HCT116 (cell line): Measurements from ENCODE around the gene ITGA2B. TPM values are rescaled to one million over a fixed set of nuclear protein-coding genes. Genes with fewer than 3 reads are reported as not detected.

ENCODE experiments used
- ATAC-seq: fragments of 200-7000 bp; cut with Tn5 transposase; 2 replicates; pipeline ENCODE4 v1.9.1; 2020; ENCODE audit warnings: mild to moderate bottlenecking, moderate library complexity
- BruUV-seq: library from RNA; stranded (reverse); fragments of 400-500 nt; replicated peaks from 2 replicates; lab custom pipeline; 2021; lab: Mats Ljungman, UMichigan
- CTCF ChIA-PET: fragments of 300-600 bp; sonication (Branson Sonifier 250); formaldehyde crosslinking; loops from one replicate; lab custom pipeline; 2021; ENCODE audit warnings: antibody characterized with exemption; lab: Charles Lee
- POLR2A ChIA-PET: fragments of 300-600, 350-600 bp; sonication (Branson Sonifier 250); formaldehyde crosslinking; loops from one replicate; lab custom pipeline; 2021; ENCODE audit warnings: antibody characterized with exemption; lab: Charles Lee
- RAD21 ChIA-PET, 2 experiments: fragments of 300-600 bp; sonication (Branson Sonifier 250); formaldehyde crosslinking; loops; one replicate each; lab custom pipeline; 2023; ENCODE audit warnings: low total read pairs in 2 of 2; ENCODE audit not compliant: uncharacterized antibody in 2 of 2, unreplicated experiment in 2 of 2, low non-redundant PET in 1 of 2; lab: Charles Lee
- DNase-seq: peaks from one replicate; pipeline ENCODE4 v3.0.0-alpha.2; 2010; ENCODE audit warnings: low read depth, low spot score
- H2AFZ ChIP-seq: fragments of 200-600 bp; shearing (Covaris generic), sonication (generic); 2 replicates; pipeline ENCODE4 v1.6.1; 2017; ENCODE audit warnings: low read depth, mixed run types, mixed read lengths, antibody characterized with exemption, low read length; ENCODE audit not compliant: poor library complexity, severe bottlenecking
- H3K27ac ChIP-seq: 2 replicates; pipeline ENCODE4 v1.5.1; 2012; ENCODE audit warnings: low read depth, low read length
- H3K27me3 ChIP-seq: fragments of 200-600 bp; sonication (generic); 2 replicates; pipeline ENCODE4 v1.6.1; 2016; ENCODE audit warnings: mixed run types, low read length, mixed read lengths; ENCODE audit not compliant: insufficient read depth
- H3K36me3 ChIP-seq, 2 experiments: fragments of 200-500 bp in 1 of 2; fragments of 200-600 bp in 1 of 2; sonication (Bioruptor generic) in 1 of 2; sonication (generic) in 1 of 2; 2 replicates each; pipeline versions ENCODE4 v1.5.1 to v1.6.1; 2014 to 2016; ENCODE audit warnings: low read length in 2 of 2, inconsistent platforms in 1 of 2, mixed read lengths in 1 of 2, mixed run types in 1 of 2; ENCODE audit not compliant: insufficient read depth in 2 of 2, control insufficient read depth in 1 of 2
- H3K4me1 ChIP-seq, 2 experiments: fragments of 200-600 bp in 1 of 2; sonication (generic) in 1 of 2; 2 replicates each; pipeline versions ENCODE4 v1.5.1 to v1.6.1; 2012 to 2017; ENCODE audit warnings: low read length in 2 of 2, inconsistent platforms in 1 of 2, mild to moderate bottlenecking in 1 of 2, mixed read lengths in 1 of 2, mixed run types in 1 of 2, moderate library complexity in 1 of 2; ENCODE audit not compliant: insufficient read depth in 2 of 2, control insufficient read depth in 1 of 2
- H3K4me2 ChIP-seq: fragments of 200-600 bp; sonication (generic); 2 replicates; pipeline ENCODE4 v1.6.1; 2017; ENCODE audit warnings: mixed run types, low read length, mixed read lengths
- H3K4me3 ChIP-seq, 2 experiments: fragments of 200-600 bp in 1 of 2; sonication (generic) in 1 of 2; replicated peaks in 1 of 2; 2 replicates each; pipeline ENCODE4 v1.5.1; 2011 to 2016; ENCODE audit warnings: low read length in 2 of 2, control low read depth in 1 of 2, low read depth in 1 of 2, mild to moderate bottlenecking in 1 of 2, mixed read lengths in 1 of 2, mixed run types in 1 of 2
- H3K79me2 ChIP-seq: fragments of 200-600 bp; sonication (generic); 2 replicates; pipeline ENCODE4 v1.6.1; 2017; ENCODE audit warnings: mild to moderate bottlenecking, mixed run types, low read length, moderate library complexity, mixed read lengths; ENCODE audit not compliant: insufficient read depth
- H3K9ac ChIP-seq: fragments of 200-600 bp; sonication (generic); 2 replicates; pipeline ENCODE4 v1.6.1; 2016; ENCODE audit warnings: low read length, mixed read lengths
- H3K9me2 ChIP-seq: fragments of 200-600 bp; sonication (generic), shearing (Covaris generic); 2 replicates; pipeline ENCODE4 v1.6.1; 2017; ENCODE audit warnings: mixed run types, mild to moderate bottlenecking, moderate library complexity; ENCODE audit not compliant: insufficient read depth
- H3K9me3 ChIP-seq, 2 experiments: fragments of 200-500 bp in 1 of 2; fragments of 200-600 bp in 1 of 2; sonication (Bioruptor generic) in 1 of 2; sonication (generic) in 1 of 2; 2 replicates each; pipeline ENCODE4 v1.6.1; 2014 to 2017; ENCODE audit warnings: low read length in 2 of 2, mixed read lengths in 2 of 2, inconsistent platforms in 1 of 2, low read depth in 1 of 2, mild to moderate bottlenecking in 1 of 2, mixed run types in 1 of 2, moderate library complexity in 1 of 2; ENCODE audit not compliant: control insufficient read depth in 1 of 2, insufficient read depth in 1 of 2
- H4K20me1 ChIP-seq: fragments of 200-600 bp; sonication (generic), shearing (Covaris generic); 2 replicates; pipeline ENCODE4 v1.6.1; 2017; ENCODE audit warnings: mixed run types, mild to moderate bottlenecking, moderate library complexity; ENCODE audit not compliant: insufficient read depth
- CBX3 ChIP-seq: IDR thresholded peaks from 2 replicates; pipeline ENCODE4 v1.6.1; 2012; ENCODE audit warnings: low read depth
- EGR1 ChIP-seq: IDR thresholded peaks from 2 replicates; pipeline ENCODE4 v1.6.1; 2012; ENCODE audit warnings: low read depth
- ELF1 ChIP-seq: IDR thresholded peaks from 2 replicates; pipeline ENCODE4 v1.6.1; 2012; ENCODE audit warnings: low read depth, borderline replicate concordance
- EZH2 ChIP-seq: fragments of 200-600 bp; sonication (generic); IDR thresholded peaks from 2 replicates; pipeline ENCODE4 v1.6.1; 2017; ENCODE audit warnings: antibody characterized with exemption, mixed run types
- FOSL1 ChIP-seq: IDR thresholded peaks from 2 replicates; pipeline ENCODE4 v1.6.1; 2012; ENCODE audit warnings: low read depth
- JUND ChIP-seq: IDR thresholded peaks from 2 replicates; pipeline ENCODE4 v1.6.1; 2012
- POLR2A ChIP-seq: IDR thresholded peaks from 2 replicates; pipeline ENCODE4 v1.7.0; 2011; ENCODE audit warnings: borderline replicate concordance; ENCODE audit not compliant: insufficient read depth, insufficient read length; ENCODE audit errors: extremely low read depth
- POLR2AphosphoS5 ChIP-seq: IDR thresholded peaks from 2 replicates; pipeline ENCODE4 v1.6.1; 2011; ENCODE audit warnings: mild to moderate bottlenecking, low read depth, low read length, moderate library complexity
- RAD21 ChIP-seq: IDR thresholded peaks from 2 replicates; pipeline ENCODE4 v1.6.1; 2012; ENCODE audit warnings: low read depth, mild to moderate bottlenecking
- SIN3A ChIP-seq: IDR thresholded peaks from 2 replicates; pipeline ENCODE4 v1.6.1; 2012; ENCODE audit warnings: low read depth
- SP1 ChIP-seq: IDR thresholded peaks from 2 replicates; pipeline ENCODE4 v1.6.1; 2012; ENCODE audit warnings: low read depth
- SRF ChIP-seq: IDR thresholded peaks from 2 replicates; pipeline ENCODE4 v1.6.1; 2012; ENCODE audit warnings: low read depth
- TCF7L2 ChIP-seq: IDR thresholded peaks from 2 replicates; pipeline ENCODE4 v1.7.0; 2011; ENCODE audit warnings: borderline replicate concordance, inconsistent platforms; ENCODE audit not compliant: insufficient read depth, insufficient read length; ENCODE audit errors: extremely low read depth
- YY1 ChIP-seq: IDR thresholded peaks from 2 replicates; pipeline ENCODE4 v1.6.1; 2011; ENCODE audit warnings: low read length, low read depth, moderate library complexity, mild to moderate bottlenecking; ENCODE audit not compliant: insufficient replicate concordance; ENCODE audit errors: extremely low read depth
- ZNF274 ChIP-seq: fragments of 200-500 bp; sonication (Bioruptor generic); IDR thresholded peaks from 2 replicates; pipeline ENCODE4 v1.6.1; 2014; ENCODE audit warnings: mild to moderate bottlenecking, low read depth, low read length, inconsistent platforms
- intact Hi-C: fragments of 100-400 bp; cut with micrococcal nuclease; formaldehyde crosslinking; loops from 2 replicates; pipeline ENCODE4 v1.10.0; 2022
- total RNA-seq: library from RNA; stranded (reverse); gene quantifications from one replicate; pipeline ENCODE4 v1.2.1, GENCODE V29; 2021; ENCODE audit not compliant: unreplicated experiment
- TF ChIP-seq, protein P1 (sequence below), 3 experiments: fragments of 200-600 bp in 1 of 3; sonication (generic) in 1 of 3; IDR thresholded peaks in 2 of 3; conservative IDR thresholded peaks in 1 of 3; 2 replicates each; pipeline ENCODE4 v1.5.1; 2012 to 2017; ENCODE audit warnings: low read depth in 2 of 3, low read length in 2 of 3, antibody characterized with exemption in 1 of 3, borderline replicate concordance in 1 of 3, control low read depth in 1 of 3, mild to moderate bottlenecking in 1 of 3, mixed read lengths in 1 of 3, mixed run types in 1 of 3, moderate library complexity in 1 of 3; ENCODE audit not compliant: insufficient read depth in 1 of 3
- TF ChIP-seq, protein P2 (sequence below): IDR thresholded peaks from 2 replicates; pipeline ENCODE4 v1.6.1; 2011; ENCODE audit warnings: mild to moderate bottlenecking, low read length, moderate library complexity; ENCODE audit not compliant: insufficient replicate concordance; ENCODE audit errors: extremely low read depth
- TF ChIP-seq, protein P3 (sequence below): IDR thresholded peaks from 2 replicates; pipeline ENCODE4 v1.6.1; 2012
- TF ChIP-seq, protein P4 (sequence below): IDR thresholded peaks from 2 replicates; pipeline ENCODE4 v1.6.1; 2012

Gene ITGA2B
- total RNA-seq, 1 experiment from 2014 or later, result 7.6 TPM

- no peak for TF ChIP-seq RAD21
These were observed 65.9 kb downstream of the ITGA2B start (continued) for GRCh38 chr17:44323359-44324091.

GRCh38 chr17:44322236-44322895, 67.1 kb downstream of the ITGA2B start:
- no peak overlapping the region for H3K4me3 ChIP-seq
- no peaks in the 10 kb centered on the region for H3K9me2 ChIP-seq
- no peak overlapping the region for H3K9ac ChIP-seq
- no TSS peak for BruUV-seq
- H3K27me3 ChIP-seq, result no peaks in the 10 kb centered on the region
- H3K27ac ChIP-seq, result no peak overlapping the region; the same call in 1 of the 2 replicates
- DNase-seq (no peak), ATAC-seq (no peak)
- H3K4me1 ChIP-seq, result peaks cover 1 to 17% of the 10 kb centered on the region in 2 experiments; a peak in 3 of 4 replicates
- H3K4me2 ChIP-seq, result peak overlapping the region; percentile 77; the same call in 1 of the 2 replicates
- intact Hi-C loops, result no loop called here
- peaks cover 19 to 33% of the 10 kb centered on the region in 2 experiments; a peak in 3 of 4 replicates for H3K36me3 ChIP-seq
- ChIA-PET POLR2A (no interaction called here), RAD21 (no interaction called here), CTCF (no interaction called here)
- peaks cover 55% of the 10 kb centered on the region for H3K79me2 ChIP-seq
- TF ChIP-seq ELF1, result no peak
- TF ChIP-seq JUND, result no peak
- TF ChIP-seq, protein P1, sequence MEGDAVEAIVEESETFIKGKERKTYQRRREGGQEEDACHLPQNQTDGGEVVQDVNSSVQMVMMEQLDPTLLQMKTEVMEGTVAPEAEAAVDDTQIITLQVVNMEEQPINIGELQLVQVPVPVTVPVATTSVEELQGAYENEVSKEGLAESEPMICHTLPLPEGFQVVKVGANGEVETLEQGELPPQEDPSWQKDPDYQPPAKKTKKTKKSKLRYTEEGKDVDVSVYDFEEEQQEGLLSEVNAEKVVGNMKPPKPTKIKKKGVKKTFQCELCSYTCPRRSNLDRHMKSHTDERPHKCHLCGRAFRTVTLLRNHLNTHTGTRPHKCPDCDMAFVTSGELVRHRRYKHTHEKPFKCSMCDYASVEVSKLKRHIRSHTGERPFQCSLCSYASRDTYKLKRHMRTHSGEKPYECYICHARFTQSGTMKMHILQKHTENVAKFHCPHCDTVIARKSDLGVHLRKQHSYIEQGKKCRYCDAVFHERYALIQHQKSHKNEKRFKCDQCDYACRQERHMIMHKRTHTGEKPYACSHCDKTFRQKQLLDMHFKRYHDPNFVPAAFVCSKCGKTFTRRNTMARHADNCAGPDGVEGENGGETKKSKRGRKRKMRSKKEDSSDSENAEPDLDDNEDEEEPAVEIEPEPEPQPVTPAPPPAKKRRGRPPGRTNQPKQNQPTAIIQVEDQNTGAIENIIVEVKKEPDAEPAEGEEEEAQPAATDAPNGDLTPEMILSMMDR (IDR thresholded peaks at IDR 0.05 in 2 of 3, conservative IDR thresholded peaks at IDR 0.05 in 1 of 3; ENCODE audit: borderline replicate concordance in 1 of 3, insufficient read depth in 1 of 3, low read depth in 2 of 3, low read length in 2 of 3), result no peak
- no peak for TF ChIP-seq EZH2
- TF ChIP-seq POLR2A, result no peak
- TF ChIP-seq ZNF274, result no peak
- no peak for TF ChIP-seq SIN3A
- TF ChIP-seq, protein P2, sequence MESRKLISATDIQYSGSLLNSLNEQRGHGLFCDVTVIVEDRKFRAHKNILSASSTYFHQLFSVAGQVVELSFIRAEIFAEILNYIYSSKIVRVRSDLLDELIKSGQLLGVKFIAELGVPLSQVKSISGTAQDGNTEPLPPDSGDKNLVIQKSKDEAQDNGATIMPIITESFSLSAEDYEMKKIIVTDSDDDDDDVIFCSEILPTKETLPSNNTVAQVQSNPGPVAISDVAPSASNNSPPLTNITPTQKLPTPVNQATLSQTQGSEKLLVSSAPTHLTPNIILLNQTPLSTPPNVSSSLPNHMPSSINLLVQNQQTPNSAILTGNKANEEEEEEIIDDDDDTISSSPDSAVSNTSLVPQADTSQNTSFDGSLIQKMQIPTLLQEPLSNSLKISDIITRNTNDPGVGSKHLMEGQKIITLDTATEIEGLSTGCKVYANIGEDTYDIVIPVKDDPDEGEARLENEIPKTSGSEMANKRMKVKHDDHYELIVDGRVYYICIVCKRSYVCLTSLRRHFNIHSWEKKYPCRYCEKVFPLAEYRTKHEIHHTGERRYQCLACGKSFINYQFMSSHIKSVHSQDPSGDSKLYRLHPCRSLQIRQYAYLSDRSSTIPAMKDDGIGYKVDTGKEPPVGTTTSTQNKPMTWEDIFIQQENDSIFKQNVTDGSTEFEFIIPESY, result no peak
- no peak for TF ChIP-seq FOSL1
- TF ChIP-seq, protein P3, sequence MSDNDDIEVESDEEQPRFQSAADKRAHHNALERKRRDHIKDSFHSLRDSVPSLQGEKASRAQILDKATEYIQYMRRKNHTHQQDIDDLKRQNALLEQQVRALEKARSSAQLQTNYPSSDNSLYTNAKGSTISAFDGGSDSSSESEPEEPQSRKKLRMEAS, result no peak
- TF ChIP-seq EGR1, result no peak
- TF ChIP-seq TCF7L2, result no peak
- TF ChIP-seq, protein P4, sequence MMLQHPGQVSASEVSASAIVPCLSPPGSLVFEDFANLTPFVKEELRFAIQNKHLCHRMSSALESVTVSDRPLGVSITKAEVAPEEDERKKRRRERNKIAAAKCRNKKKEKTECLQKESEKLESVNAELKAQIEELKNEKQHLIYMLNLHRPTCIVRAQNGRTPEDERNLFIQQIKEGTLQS, result no peak
- TF ChIP-seq SP1, result no peak
- TF ChIP-seq RAD21, result no peak
- TF ChIP-seq POLR2AphosphoS5, result no peak
- TF ChIP-seq YY1, result no peak
- no peak for TF ChIP-seq CBX3
- no peak for TF ChIP-seq SRF
- no peak overlapping the region for H2AFZ ChIP-seq
- no peaks in the 10 kb centered on the region for H3K9me3 ChIP-seq
- no peaks in the 10 kb centered on the region for H4K20me1 ChIP-seq
